OCI-LY3 (cell line): ENCODE measurements around the gene IRX4.

Experiments used
- CTCF ChIP-seq: fragments of 200-600, 300-600 bp; sonication (generic); IDR thresholded peaks from 2 replicates; pipeline ENCODE4 v1.5.1; 2014; ENCODE audit warnings: antibody characterized with exemption, low read length, low read depth
- EZH2phosphoT487 ChIP-seq: fragments of 200-600 bp; shearing (Covaris generic); IDR thresholded peaks from 2 replicates; pipeline ENCODE4 v1.6.1; 2018; ENCODE audit warnings: antibody characterized with exemption, mixed run types, low read depth

- TF ChIP-seq CTCF (no peak), EZH2phosphoT487 (no peak)
Measured at GRCh38 chr5:1833264-1834021, 49.3 kb downstream of the IRX4 start.
